GM10266 (cell line): ENCODE measurements around the gene MRPL43.

ENCODE experiments used
- DNase-seq: peaks from one replicate; pipeline ENCODE4 v3.0.0; 2012; ENCODE audit errors: extremely low spot score
- TF ChIP-seq, protein P1 (sequence below): IDR thresholded peaks from 2 replicates; pipeline ENCODE4 v1.5.1; 2012; ENCODE audit warnings: mild to moderate bottlenecking, low read depth; ENCODE audit not compliant: control insufficient read depth, insufficient read depth; ENCODE audit errors: missing control alignments

Gene MRPL43

DNA sequence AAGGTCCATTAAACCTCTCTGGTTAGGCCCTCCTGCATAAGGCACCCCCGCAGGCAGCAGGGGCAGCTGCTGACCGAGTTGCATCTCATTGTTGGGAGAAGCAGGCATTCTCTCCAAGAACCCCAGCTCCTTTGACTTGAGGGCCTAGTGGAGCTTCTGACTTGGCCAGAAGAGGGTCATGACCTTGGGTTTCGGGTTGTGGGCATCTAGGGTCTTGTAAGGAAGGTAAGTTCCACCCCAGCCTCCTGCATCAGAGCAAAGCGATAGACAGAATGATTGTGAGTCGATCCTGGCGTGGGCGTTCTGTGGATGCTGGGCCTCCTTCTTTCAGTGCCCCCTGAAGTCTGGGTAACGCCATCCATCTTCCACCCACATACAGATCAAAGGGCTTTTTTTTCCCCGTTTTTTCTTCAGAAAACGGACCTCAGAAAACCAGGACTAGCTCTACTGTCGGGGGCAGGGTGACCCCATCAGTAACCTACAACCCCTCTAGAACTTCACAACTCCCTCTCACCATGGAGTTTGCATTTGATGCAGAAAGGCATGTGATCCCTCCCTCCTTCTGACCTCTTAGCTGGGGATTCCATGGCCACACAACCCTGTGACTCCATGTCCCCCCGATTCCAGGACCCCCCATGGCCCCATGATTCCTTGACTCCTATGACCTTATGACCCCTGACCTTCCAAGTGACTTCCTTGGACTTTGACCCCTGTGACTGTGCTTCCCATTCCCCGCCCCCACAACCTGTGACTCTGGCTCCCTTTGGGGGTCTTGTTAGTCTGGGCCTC, 15.0 kb downstream of the MRPL43 start:
- TF ChIP-seq, protein P1, sequence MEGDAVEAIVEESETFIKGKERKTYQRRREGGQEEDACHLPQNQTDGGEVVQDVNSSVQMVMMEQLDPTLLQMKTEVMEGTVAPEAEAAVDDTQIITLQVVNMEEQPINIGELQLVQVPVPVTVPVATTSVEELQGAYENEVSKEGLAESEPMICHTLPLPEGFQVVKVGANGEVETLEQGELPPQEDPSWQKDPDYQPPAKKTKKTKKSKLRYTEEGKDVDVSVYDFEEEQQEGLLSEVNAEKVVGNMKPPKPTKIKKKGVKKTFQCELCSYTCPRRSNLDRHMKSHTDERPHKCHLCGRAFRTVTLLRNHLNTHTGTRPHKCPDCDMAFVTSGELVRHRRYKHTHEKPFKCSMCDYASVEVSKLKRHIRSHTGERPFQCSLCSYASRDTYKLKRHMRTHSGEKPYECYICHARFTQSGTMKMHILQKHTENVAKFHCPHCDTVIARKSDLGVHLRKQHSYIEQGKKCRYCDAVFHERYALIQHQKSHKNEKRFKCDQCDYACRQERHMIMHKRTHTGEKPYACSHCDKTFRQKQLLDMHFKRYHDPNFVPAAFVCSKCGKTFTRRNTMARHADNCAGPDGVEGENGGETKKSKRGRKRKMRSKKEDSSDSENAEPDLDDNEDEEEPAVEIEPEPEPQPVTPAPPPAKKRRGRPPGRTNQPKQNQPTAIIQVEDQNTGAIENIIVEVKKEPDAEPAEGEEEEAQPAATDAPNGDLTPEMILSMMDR, result no peak
- no peak for DNase-seq

DNA sequence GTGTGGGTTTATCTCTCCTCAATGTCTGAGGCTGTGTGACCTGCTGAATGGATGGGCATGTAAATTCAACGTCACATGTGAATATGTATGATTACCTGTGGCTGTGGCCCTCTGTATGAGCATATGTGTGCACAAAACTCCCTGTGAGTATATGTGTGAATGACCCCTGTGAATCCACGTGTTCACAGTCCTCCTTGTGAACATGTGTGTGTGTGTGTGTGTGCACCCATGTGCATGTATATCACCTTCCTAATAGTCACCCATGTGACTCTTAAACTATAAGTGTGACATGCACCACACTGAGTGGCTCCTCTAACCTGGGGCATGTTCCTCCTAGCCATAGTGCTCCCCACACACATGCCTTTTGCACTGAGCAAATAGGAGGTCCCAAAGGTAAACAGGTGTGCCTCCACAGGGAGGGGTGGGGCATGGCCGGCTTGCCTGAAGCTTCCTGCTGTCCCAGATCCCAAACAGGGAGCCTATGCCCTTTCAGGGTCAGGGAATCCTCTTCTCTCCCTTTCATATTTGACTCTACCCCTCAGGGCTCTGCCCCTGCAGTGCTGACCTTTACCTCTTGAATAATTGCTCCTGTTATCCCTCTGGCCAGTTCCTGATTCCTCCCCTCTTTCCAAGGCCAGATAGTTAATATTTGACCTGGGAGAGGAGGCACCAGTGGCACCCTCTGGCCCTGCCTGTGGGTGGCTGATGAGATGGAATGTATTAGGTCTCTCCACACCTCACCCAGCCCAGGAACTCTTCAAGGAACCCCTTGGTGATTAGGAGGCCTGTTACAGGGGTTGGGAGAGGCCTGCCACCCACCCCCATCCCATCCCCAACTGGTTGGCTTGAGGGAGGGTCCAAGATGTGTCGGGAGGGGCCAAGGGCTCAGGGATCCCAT, 16.1 kb downstream of the MRPL43 start:
- TF ChIP-seq, protein P1, result no peak
- DNase-seq, result no peak

DNA sequence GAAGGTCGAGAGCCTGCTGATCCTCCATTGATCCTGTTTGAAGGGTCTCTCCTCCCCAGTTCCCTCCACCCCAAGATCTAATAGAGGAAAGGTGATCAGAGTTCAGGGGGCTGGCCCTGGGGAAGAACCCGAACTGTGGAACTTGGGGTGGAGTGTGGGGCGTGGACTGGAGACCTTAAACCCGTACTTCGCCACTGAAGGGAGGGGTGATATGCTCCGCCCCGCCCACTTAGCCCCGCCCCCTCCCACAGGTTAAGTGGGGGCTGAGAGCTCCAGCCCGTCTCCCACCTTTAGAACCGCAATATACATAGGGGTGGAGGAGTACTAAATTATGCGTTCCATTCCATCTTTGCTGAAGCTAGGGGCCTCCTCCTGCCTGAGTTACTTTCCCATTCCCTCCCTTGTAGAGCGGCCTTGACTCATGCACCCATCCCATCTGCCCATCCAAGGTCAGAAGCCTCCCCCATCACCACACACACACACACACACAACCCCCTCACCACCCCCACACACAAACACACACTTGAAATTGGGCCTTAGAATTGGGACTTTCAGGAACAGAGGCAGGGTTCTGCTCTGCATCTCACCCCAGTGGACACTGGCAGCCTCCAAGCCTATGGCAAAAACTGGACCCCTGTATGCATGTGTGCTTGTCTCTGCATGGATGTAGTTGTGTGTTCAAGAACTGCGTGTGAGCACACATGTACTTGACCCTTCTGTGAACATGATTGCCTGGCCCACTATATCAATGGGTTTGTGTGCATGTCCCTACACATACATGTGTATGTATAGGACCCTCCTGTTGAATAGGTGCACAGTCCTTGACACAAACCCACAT, 17.0 kb downstream of the MRPL43 start:
- DNase-seq, result peak; percentile 70

DNA sequence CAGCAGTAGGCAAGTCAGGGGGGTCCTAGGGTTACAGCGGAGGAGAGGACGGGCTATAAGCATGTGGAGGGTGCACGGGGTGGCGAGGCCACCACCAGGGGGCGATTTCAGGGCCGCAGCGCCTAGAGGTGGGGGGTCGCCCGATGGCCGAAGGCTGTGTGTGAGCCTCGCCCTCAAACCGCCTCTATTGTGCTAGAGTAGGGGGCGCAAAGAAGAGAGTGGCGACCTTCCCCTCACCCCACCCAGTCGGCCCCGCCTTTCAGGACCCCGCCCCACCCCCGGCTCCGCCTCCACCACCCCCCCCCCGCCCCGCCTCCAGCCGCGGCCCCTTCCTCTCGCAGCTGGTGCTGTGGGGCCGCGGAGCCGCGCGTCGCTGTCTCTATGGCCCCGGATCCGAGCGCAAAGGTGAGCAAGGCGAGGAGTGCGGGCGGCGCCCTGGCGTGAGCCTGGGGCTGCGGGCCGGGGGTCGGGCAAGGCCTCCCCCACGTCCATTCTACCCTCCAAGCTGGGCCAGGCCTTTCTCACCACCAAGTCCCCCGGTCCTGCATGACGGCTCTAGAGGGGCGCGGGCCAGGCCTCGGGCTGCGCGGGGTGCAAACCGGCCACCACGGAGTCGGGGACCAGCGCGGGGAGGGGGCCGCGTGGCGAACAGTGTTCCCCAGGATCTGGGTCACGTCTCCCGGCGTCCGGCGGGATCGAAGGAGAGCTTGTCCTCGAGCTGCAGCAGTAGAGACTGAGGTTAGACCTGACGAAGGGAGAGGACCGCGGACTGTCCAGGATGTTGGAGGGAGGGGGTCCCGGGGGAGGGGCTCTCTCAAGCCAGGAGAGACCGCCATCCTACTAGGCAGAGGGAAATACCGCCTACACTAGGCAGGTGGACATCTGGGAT, 17.9 kb downstream of the MRPL43 start, which contains the start of gene SEMA4G:
SEMA4G (plus strand) TSS at position 318 of the 889 bp plus-strand sequence. CDS start 3,409 bp downstream, outside the sequence.
- TF ChIP-seq, protein P1, result peak; percentile 76
- peak; percentile 75 for DNase-seq

More for the DNA sequence above, 17.0 kb downstream of the MRPL43 start:
- TF ChIP-seq, protein P1, result no peak

DNA sequence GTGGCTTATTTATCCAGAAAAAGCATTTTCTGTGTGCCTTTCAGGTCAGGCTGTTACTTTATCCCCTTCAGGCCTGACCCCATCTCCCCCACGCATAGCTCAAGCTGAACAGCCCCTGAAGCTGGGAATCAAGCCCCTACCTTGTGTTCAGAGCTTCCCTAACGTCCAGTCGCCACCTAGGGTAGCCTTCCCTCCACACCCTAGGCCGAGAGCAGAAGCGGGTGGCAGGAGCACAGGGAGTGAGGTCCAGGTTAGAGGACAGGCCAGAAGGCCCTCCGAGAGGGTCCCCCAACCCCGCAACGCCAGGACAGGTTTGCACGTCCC, 18.5 kb downstream of the MRPL43 start:
- TF ChIP-seq, protein P1, result no peak
- no peak for DNase-seq

DNA sequence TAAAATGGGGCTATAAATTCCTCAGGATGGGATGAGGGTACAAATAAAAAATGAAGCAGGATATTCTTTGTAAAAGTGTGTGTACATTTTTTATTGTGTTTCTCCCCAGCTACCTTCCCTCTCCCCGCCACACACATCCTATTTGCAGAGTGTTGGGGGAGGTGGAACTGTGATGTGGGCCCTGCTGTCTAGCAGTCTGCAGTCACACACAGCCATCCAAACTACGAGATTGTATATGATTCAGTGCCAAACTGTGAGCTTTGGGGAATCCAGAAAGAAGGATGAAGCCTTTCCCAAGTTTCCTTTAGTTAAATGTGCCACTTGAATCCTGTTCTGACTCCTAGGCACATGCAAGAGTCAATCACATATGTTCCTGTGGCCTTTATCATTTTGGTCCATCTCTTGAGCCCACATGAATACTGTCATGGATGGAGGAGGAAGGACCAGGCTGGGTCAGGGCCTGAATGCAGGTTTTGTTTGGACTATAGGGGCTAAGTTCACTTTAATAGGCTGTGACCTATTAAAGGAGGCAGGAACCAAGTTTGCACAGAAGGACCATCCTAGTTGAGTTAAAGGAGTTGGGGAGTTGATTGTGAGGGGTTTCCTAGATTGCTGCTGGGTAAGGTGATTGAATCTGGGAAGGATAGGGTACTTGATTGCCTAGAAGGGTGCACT, 19.1 kb downstream of the MRPL43 start:
- TF ChIP-seq, protein P1, result no peak
- no peak for DNase-seq
